Inflammatory macrophage (primary cell): ENCODE data around the gene ANO1.

ENCODE experiments used
- DNase-seq, 2 donors: peaks; one replicate each; pipeline ENCODE4 v3.0.0-alpha.2; 2020 to 2022

The ANO1 gene

GRCh38 chr11:70119502-70119901 is 41.4 kb downstream of the ANO1 start:
- DNase-seq, result no peak

DNA sequence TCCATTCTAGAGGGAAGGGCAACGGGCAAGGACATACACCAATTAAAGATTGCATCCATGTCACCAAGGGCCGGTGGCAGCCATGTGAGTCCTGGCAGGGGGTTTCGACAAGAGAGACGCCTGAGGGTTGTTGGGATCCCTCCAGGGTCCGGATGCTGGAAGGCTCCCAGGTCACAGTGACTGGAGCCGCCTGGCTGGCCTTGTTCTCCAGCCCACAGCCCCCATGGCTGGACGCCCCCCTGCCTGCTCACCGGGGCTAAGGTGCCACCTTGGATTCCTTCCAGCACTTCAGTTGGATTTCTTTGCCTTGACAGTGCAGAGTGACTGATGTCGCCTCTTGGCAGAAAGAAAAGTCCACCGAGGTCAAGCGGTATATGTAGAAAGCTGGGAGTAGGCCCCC is 42.6 kb downstream of the ANO1 start:
- no peak for DNase-seq

GRCh38 chr11:70122490-70123198 is 44.5 kb downstream of the ANO1 start:
- no peak for DNase-seq

GRCh38 chr11:70123711-70124110 is 45.6 kb downstream of the ANO1 start:
- no peak for DNase-seq

DNA sequence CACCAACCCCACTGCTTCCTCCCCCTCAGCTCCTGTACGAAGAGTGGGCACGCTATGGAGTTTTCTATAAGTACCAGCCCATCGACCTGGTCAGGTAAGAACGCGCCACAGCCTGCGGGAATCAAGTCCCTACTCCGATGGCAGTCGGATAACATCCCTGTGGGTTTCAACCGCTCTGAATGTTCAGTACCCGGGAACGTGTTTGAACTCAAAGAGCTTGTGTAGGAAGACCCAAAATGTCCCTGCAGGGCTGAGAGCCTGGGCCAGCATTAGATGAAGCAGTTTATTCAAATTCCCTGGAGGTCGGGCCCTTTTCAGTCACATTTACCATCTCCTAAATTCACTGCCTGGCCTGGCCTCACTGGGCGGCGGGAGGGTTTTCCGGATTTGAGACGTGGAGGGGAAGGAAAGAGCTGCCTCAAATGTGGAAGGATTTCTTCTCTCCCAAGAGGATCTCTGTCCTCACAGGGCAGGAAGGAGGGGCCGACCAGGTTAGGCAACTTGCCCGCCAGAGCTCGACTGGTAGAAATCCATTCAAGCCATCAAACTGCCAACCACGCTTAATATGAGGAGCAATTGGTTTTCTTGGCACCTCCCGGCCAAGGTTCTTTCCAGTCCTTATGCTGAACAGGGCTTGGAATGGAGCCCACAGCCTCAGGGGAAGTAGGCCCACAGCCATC is 46.3 kb downstream of the ANO1 start:
- no peak for DNase-seq

GRCh38 chr11:70126494-70126893 is 48.4 kb downstream of the ANO1 start:
- no peak for DNase-seq

DNA sequence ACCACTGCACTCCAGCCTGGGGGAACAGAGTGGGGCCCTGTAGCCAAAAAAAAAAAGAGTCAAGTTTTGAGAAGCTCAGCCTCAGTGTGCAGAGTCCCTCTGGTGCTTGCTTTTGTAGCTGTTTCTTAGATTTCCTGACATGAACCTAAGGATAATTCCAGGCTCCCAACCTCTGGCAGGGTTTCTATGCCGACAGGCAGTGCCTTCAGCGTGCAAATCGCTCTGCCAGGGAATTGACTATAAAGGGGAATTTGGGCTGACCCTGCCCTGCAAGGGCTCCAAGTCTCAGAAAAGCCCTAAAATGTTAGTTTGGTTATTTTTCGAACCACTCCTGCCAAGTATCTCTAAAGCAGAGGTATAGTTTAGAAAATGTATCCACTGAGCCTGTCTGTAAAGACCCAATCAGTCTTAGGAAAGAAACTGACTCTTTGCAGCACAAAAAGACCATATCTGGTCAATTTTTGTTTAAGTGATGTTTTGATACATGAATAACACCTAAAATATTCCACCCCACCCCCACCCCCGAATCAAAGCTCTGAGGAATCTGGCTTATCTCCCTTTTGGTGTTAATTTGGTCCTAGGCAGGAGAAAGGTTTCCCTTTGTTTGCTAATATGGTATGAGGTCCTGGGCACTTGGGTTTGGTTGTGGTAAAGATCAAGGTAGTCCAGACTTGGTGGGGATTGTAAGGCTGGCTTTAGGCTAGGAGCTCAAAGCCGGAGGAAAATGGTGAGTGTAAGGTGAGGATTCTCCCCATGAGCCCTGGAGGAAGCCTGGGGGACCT is 49.7 kb downstream of the ANO1 start:
- DNase-seq, result no peak

GRCh38 chr11:70128435-70128906 is 50.4 kb downstream of the ANO1 start:
- DNase-seq, result no peak

- no peak for DNase-seq
These were observed 51.0 kb downstream of the ANO1 start for GRCh38 chr11:70129051-70129592.

DNA sequence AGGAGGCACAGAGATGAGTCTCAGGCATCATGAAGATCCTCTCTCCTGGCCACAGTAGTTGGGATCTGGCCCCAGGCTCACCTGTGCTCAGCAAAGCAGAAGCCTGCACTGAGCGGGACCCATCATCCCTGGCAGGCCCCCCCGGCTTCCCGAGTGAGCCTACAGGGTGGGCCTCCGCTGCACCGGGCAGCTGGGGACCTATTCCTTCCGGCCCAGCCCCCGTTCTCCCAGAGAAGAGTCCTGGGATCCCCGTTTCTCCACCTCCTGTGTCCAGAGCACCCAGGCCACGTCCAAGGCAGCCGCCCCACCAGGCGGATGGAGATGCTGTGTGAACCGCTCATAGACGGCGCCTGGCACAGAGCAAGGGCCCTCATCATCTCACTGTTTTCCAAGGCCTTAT is 52.5 kb downstream of the ANO1 start:
- DNase-seq, result no peak

DNA sequence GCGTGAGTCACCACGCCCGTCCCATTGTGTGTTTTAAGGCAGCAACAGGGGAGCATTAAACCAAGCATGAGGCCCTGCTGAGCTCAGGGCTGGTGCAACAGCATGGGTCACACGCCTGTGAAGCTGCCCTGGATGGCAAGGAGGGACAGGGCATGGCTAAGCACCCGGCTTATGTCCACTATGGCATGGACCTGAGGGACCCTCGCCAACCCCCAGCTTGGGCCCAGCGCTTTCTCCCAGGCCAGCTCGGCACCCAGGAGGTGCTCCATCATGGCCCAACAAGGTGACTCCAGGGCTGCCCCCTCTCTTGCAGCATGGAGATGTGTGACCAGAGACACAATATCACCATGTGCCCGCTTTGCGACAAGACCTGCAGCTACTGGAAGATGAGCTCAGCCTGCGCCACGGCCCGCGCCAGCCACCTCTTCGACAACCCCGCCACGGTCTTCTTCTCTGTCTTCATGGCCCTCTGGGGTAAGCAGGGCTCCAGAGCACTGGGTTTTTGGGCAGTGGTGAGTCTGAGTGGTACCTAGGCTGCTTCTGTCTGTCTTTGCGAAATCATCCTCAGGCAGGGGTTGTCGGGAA is 53.6 kb downstream of the ANO1 start:
- no peak for DNase-seq

GRCh38 chr11:70132641-70133040 is 54.5 kb downstream of the ANO1 start:
- DNase-seq, result no peak

DNA sequence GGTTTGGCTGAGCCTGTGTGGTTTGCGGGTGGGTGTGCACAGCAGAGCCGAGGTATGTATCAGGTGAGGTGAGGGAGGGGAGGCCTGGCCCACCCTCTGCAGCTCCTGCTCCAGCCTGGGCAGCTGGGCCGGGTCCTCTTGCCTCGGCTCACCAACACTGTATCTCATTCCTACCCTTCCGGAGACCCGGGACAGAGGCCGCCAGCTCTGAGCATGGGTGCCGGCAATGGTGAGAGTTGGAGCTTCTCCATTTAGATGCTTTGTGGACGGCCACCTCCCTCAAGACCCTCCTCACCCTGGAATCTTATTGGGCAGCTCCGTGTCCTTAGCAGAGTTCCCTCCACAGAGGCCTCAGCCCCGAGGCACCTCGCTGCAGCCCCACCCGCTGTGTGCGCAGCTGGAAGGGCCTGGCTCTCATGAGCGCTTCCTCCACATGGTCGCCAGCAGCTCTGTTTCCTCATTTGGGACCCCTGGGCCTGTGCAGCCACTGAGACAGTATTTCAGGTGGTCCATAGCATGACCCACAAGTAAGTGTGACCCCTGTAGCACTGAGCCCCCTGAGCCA is 55.7 kb downstream of the ANO1 start:
- DNase-seq, result no peak

DNA sequence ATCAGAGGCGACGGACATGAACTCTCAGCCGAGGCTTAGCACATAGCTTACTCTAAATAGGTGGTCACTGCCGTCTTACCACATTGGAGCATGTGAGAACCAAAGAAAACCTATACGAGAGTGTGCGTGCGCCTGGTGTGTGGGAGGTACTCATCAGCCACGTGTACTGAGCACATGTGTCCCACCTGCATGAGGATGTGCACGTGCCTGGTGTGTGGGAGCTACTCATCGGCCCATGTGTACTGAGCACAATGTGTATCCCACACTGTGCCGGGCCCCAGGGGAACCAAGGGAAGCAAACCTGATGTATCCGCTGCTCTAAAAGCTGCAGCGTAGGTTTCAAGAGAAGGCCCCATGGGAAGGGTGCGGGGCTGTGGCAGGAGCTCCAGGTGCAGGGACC is 56.4 kb downstream of the ANO1 start:
- no peak for DNase-seq

GRCh38 chr11:70135142-70135541 is 57.0 kb downstream of the ANO1 start:
- no peak for DNase-seq

GRCh38 chr11:70135625-70136059 is 57.5 kb downstream of the ANO1 start:
- DNase-seq, result no peak

DNA sequence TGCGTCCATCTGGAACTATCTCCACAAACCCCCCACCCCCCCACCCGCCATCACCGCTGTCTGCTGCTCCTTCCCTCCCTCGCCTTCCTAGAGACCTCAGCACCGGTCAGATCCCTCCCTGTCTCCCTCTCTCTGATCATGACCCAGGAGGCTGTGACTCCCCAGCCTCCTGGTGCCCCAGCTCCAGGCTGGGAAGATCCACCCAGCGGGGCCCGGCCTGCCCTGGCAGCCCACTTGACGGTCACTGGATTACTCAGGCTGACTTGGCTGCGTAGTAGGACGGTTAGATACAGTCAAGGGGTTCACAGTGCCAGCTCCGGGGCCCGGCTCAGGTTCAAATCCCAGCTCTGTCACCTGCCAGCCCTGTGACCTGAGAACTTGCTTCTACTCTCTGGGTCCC is 59.3 kb downstream of the ANO1 start:
- DNase-seq, result no peak

DNA sequence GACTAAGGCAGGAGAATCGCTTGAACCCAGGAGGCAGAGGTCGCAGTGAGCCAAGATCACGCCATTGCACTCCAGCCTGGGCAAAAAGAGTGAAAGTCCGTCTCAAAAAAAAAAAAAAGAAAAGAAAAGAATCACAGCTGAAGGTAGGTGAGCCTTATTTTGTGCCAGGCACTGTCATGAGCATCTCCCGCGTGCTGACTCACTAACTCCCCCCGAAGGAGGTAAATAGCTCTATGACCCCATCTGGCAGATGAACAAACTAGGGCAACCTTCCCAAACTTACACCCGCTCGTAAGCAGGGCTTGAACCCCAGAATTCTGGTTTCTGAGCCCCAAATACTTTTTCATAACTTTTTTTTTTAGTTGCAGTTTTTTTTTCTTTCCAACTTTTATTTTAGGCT is 60.3 kb downstream of the ANO1 start:
- DNase-seq, result no peak

- DNase-seq, result no peak
These were observed 61.8 kb downstream of the ANO1 start for GRCh38 chr11:70139785-70140410.

- no peak for DNase-seq
These were observed 62.8 kb downstream of the ANO1 start for GRCh38 chr11:70140711-70141485.
